ENCODE results near the gene OR9K2.

The OR9K2 gene

GRCh38 chr12:55126106-55126505, at the start of gene OR9K2:
Gene OR9K2 (plus strand): TSS chr12:55126406. CDS start chr12:55129835, 3,429 bp downstream.
- no peak within 1 kb of the TSS for H3K9ac ChIP-seq (ENCODE audit: low read length)
- H3F3A ChIP-seq (ENCODE audit: insufficient read depth), result no peaks in the 10 kb centered on the region
- no peaks in the 10 kb centered on the region for H3K36me3 ChIP-seq (ENCODE audit: low read length)
- H3K27ac ChIP-seq (ENCODE audit: low read depth, low read length), result no peak within 1 kb of the TSS
- H3K4me2 ChIP-seq (ENCODE audit: low read depth, low read length, poor library complexity, severe bottlenecking), result no peak within 1 kb of the TSS
- no peak within 1 kb of the TSS for H2AFZ ChIP-seq (ENCODE audit: low read depth, low read length, severe bottlenecking)
- no peaks in the 10 kb centered on the region for H3K9me2 ChIP-seq (replicated peaks; ENCODE audit: insufficient read depth, low read length)
- H3K4me3 ChIP-seq (ENCODE audit: insufficient read depth, low read length, poor library complexity, severe bottlenecking), result no peak within 1 kb of the TSS
- no peaks in the 10 kb centered on the region for H3K79me2 ChIP-seq (ENCODE audit: insufficient read depth, low read length)
- no peaks in the 10 kb centered on the region; the same call in 1 of the 2 replicates for H3K9me3 ChIP-seq (ENCODE audit: insufficient read depth, low read length)
- TF ChIP-seq EZH2phosphoT487 (conservative IDR thresholded peaks at IDR 0.05; ENCODE audit: low read length), result no peak
- TF ChIP-seq CTCF (IDR thresholded peaks at IDR 0.05; ENCODE audit: insufficient read depth, low read length, poor library complexity, severe bottlenecking), result no peak
- H4K20me1 ChIP-seq (ENCODE audit: low read depth, low read length), result no peaks in the 10 kb centered on the region
- H3K27me3 ChIP-seq (ENCODE audit: low read length), result no peaks in the 10 kb centered on the region

GRCh38 chr12:55092579-55092978, 33.6 kb upstream of the OR9K2 start:
- Histone ChIP-seq H3K36me3 (ENCODE audit: low read length) (no peaks in the 10 kb centered on the region), H3K27me3 (ENCODE audit: low read length) (no peaks in the 10 kb centered on the region), H4K20me1 (ENCODE audit: low read depth, low read length) (no peaks in the 10 kb centered on the region), H3K27ac (ENCODE audit: low read depth, low read length) (no peak overlapping the region), H2AFZ (ENCODE audit: low read depth, low read length, severe bottlenecking) (no peak overlapping the region), H3K79me2 (ENCODE audit: insufficient read depth, low read length) (no peaks in the 10 kb centered on the region), H3K9me2 (replicated peaks; ENCODE audit: insufficient read depth, low read length) (no peaks in the 10 kb centered on the region), H3F3A (ENCODE audit: insufficient read depth) (no peaks in the 10 kb centered on the region), H3K4me3 (ENCODE audit: insufficient read depth, low read length, poor library complexity, severe bottlenecking) (no peak overlapping the region), H3K9me3 (ENCODE audit: insufficient read depth, low read length) (no peaks in the 10 kb centered on the region), H3K9ac (ENCODE audit: low read length) (no peak overlapping the region), H3K4me2 (ENCODE audit: low read depth, low read length, poor library complexity, severe bottlenecking) (no peak overlapping the region)
- TF ChIP-seq CTCF (IDR thresholded peaks at IDR 0.05; ENCODE audit: insufficient read depth, low read length, poor library complexity, severe bottlenecking), result no peak
- no peak for TF ChIP-seq EZH2phosphoT487 (conservative IDR thresholded peaks at IDR 0.05; ENCODE audit: low read length)

- H3K79me2 ChIP-seq (ENCODE audit: insufficient read depth, low read length), result no peaks in the 10 kb centered on the region
- no peaks in the 10 kb centered on the region for H4K20me1 ChIP-seq (ENCODE audit: low read depth, low read length)
- no peaks in the 10 kb centered on the region for H3K9me2 ChIP-seq (replicated peaks; ENCODE audit: insufficient read depth, low read length)
- H3K27ac ChIP-seq (ENCODE audit: low read depth, low read length), result no peak overlapping the region
- H3K4me3 ChIP-seq (ENCODE audit: insufficient read depth, low read length, poor library complexity, severe bottlenecking), result no peak overlapping the region
- no peak overlapping the region for H3K9ac ChIP-seq (ENCODE audit: low read length)
- H3K27me3 ChIP-seq (ENCODE audit: low read length), result no peaks in the 10 kb centered on the region
- no peak for TF ChIP-seq CTCF (IDR thresholded peaks at IDR 0.05; ENCODE audit: insufficient read depth, low read length, poor library complexity, severe bottlenecking)
- no peak for TF ChIP-seq EZH2phosphoT487 (conservative IDR thresholded peaks at IDR 0.05; ENCODE audit: low read length)
- no peaks in the 10 kb centered on the region for H3K9me3 ChIP-seq (ENCODE audit: insufficient read depth, low read length)
- no peaks in the 10 kb centered on the region for H3K36me3 ChIP-seq (ENCODE audit: low read length)
- no peak overlapping the region for H2AFZ ChIP-seq (ENCODE audit: low read depth, low read length, severe bottlenecking)
- H3K4me2 ChIP-seq (ENCODE audit: low read depth, low read length, poor library complexity, severe bottlenecking), result no peak overlapping the region
- no peaks in the 10 kb centered on the region for H3F3A ChIP-seq (ENCODE audit: insufficient read depth)
Measured at GRCh38 chr12:55112378-55112875, 13.8 kb upstream of the OR9K2 start.

Measured in SU-DHL-6 (cell line).